HEK293T (cell line): ENCODE measurements around the gene DUSP5.

Experiments used
- ARNT ChIP-seq: fragments of 450-650 bp; IDR thresholded peaks from 2 replicates; pipeline ENCODE4 v1.6.1; 2017; ENCODE audit warnings: mild to moderate bottlenecking
- BHLHE40 ChIP-seq: fragments of 450-650 bp; IDR thresholded peaks from 2 replicates; pipeline ENCODE4 v1.6.1; 2016; ENCODE audit warnings: mild to moderate bottlenecking, moderate library complexity, borderline replicate concordance
- CTBP1 ChIP-seq: fragments of 450-650 bp; IDR thresholded peaks from 2 replicates; pipeline ENCODE4 v1.6.1; 2016; ENCODE audit warnings: borderline replicate concordance
- ELF4 ChIP-seq: fragments of 450-650 bp; IDR thresholded peaks from 2 replicates; pipeline ENCODE4 v1.6.1; 2017; ENCODE audit warnings: antibody characterized with exemption
- FOXA1 ChIP-seq: fragments of 450-650 bp; IDR thresholded peaks from 2 replicates; pipeline ENCODE4 v1.6.1; 2016; ENCODE audit warnings: mild to moderate bottlenecking
- FOXK2 ChIP-seq: fragments of 450-650 bp; IDR thresholded peaks from 2 replicates; pipeline ENCODE4 v1.6.1; 2016; ENCODE audit warnings: mild to moderate bottlenecking
- FOXM1 ChIP-seq: fragments of 450-650 bp; IDR thresholded peaks from 2 replicates; pipeline ENCODE4 v1.6.1; 2017; ENCODE audit warnings: mild to moderate bottlenecking, borderline replicate concordance
- L3MBTL2 ChIP-seq: fragments of 450-650 bp; conservative IDR thresholded peaks from 2 replicates; pipeline ENCODE4 v1.6.1; 2016; ENCODE audit warnings: mild to moderate bottlenecking
- LEF1 ChIP-seq: fragments of 450-650 bp; IDR thresholded peaks from 2 replicates; pipeline ENCODE4 v1.6.1; 2017; ENCODE audit warnings: mild to moderate bottlenecking, borderline replicate concordance
- SP1 ChIP-seq: fragments of 450-650 bp; IDR thresholded peaks from 2 replicates; pipeline ENCODE4 v1.6.1; 2017
- SUZ12 ChIP-seq: fragments of 450-650 bp; IDR thresholded peaks from 2 replicates; pipeline ENCODE4 v1.6.1; 2016; ENCODE audit warnings: mild to moderate bottlenecking
- TARDBP ChIP-seq: fragments of 450-650 bp; IDR thresholded peaks from 2 replicates; pipeline ENCODE4 v1.6.1; 2016
- ZNF384 ChIP-seq: fragments of 450-650 bp; IDR thresholded peaks from 2 replicates; pipeline ENCODE4 v1.6.1; 2016

DNA sequence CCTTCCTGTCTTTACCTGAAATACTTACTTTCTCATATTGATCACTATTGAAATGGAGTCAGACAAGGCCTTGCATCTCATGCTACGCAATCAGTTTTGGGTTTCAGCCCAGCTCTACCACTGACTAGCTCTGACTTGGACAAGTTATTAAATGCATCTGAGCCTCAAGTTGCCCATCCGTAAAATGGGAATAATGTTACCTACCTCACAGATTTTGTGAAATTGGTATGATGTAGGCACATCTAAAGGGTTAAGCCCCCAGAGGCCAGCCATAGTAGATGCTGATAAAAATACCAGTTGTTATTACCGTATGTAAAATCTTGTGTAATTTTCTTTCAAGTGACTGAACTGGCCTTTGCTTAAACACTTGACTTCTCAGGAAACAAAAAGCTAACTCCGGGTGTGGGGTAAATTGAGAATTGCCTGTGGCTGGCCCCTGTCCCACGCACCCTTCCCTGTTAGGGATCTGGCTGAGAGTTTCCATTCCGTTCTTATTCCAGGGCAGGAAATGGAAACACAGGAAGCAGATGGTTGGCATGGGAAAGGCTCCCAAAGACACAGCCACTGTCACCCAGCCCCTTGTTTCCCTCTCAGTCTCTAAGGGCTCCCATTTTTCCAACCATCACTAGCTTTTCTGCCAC lies 7.5 kb downstream of the DUSP5 start:
- TF ChIP-seq SP1 (no peak), FOXM1 (no peak), ZNF384 (no peak), LEF1 (no peak), FOXA1 (no peak), FOXK2 (no peak), SUZ12 (no peak), CTBP1 (no peak), BHLHE40 (no peak), ARNT (no peak), TARDBP (no peak), ELF4 (no peak), L3MBTL2 (no peak)
